Measurements from ENCODE around the gene PPP4R3B.
"Not testable (repeated sequence)": the region's sequence is repeated elsewhere in the genome, so short reads cannot be mapped to it uniquely, and the experiment has no call there.

PPP4R3B gene

DNA sequence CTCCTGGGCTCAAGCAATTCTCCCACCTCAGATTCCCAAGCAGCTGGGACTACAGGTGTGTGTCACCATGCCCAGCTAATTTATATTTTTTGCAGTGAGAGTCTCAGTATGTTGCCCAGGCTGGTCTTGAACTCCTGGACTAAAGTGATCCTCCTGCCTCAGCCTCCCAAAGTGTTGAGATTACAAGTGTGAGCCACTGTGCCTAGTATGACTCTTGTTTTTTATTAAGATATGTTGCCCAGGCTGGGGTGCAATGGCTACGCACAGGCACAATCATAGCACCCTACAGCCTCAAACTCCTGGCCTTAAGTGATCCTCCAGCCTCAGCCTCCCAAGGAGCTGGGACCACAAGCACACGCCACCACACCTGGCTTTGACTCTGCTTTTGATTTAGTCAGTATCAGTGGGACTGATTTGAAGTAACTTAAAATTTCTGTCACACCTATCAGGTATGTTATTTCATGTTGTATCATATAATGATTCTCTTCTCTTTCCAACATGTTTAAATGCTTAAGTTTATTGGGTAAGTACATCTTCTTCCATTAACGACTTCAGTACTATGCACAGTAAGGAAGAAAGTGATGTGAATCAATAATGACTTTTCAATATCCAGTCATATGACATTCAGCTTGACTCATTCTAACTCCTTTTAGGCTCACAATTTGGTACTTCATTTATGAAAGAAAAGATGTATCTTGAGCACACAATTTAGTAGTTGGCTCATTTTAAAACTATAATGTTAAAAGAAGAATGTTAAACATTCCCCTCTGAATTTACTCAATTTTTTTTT lies 6.3 kb downstream of the PPP4R3B start:
- DNase-seq (ENCODE audit: low read depth in 1 of 2, low spot score in 1 of 2), result no peak
- TF ChIP-seq JUND (IDR thresholded peaks at IDR 0.05; ENCODE audit: low read depth), result no peak
- in situ Hi-C loops (cut with HindIII; ENCODE audit: low pct_unique_long_range_greater_than_20kb, low sequenced_read_pairs), result no loop called here

DNA sequence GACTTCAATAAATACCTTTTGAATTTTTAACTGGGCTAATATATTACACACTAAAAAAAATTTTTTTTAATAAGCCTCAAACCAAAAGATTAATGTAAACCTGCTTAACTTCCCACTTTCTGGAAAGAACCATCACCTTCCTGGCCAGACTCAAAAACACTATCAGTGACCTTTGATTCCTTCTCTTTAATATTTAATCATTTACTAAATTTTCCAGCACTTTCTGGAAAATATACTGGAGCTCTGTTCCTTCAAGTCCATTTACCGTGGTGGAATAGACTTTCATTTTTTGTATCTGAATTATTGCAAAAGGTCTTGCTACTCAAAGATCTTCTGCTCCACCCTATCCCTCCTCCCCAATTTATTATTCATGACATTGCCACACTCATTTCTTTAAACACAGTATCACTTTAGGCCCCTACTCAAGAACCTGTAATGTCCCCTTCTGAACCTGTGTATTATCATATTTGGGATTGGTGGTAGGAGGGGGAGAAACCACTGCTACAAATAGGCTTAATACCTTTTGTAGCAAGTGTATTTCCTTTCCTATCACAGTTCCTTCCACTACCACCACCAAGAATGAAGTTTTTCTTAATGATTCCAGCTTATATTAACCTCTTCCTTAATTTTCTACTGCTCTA lies 7.4 kb downstream of the PPP4R3B start:
- no peak for DNase-seq (ENCODE audit: low read depth in 1 of 2, low spot score in 1 of 2)
- in situ Hi-C loops (cut with HindIII; ENCODE audit: low pct_unique_long_range_greater_than_20kb, low sequenced_read_pairs), result no loop called here
- no peak for TF ChIP-seq JUND (IDR thresholded peaks at IDR 0.05; ENCODE audit: low read depth)

DNA sequence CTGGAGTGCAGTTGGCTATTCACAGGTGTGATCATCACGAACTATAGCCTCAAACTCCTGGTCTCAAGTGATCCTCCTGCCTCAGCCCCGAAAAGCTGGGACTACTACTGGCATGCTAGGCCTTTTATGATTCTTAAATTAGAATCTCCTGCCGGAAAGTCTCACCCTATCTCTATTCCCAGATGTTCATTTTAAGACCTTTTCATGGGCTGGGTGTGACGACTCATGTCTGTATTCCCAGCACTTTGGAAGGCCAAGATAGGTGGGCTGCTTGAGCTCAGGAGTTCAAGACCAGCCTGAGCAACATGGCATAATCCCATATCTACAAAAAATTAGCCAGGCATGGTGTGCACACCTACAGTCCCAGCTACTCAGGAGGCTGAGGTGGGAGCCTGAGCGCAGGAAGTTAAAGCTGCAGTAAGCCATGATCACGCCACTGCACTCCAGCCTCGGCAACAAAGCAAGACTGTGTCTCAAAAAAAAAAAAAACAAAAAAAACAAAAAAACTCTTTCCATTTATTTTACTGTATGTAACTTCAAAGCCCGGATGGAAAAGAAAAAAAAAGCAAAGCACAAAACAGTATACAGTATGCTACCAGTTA lies 8.1 kb downstream of the PPP4R3B start:
- TF ChIP-seq JUND (IDR thresholded peaks at IDR 0.05; ENCODE audit: low read depth), result no peak
- no peak for DNase-seq (ENCODE audit: low read depth in 1 of 2, low spot score in 1 of 2)
- in situ Hi-C loops (cut with HindIII; ENCODE audit: low pct_unique_long_range_greater_than_20kb, low sequenced_read_pairs), result no loop called here

DNA sequence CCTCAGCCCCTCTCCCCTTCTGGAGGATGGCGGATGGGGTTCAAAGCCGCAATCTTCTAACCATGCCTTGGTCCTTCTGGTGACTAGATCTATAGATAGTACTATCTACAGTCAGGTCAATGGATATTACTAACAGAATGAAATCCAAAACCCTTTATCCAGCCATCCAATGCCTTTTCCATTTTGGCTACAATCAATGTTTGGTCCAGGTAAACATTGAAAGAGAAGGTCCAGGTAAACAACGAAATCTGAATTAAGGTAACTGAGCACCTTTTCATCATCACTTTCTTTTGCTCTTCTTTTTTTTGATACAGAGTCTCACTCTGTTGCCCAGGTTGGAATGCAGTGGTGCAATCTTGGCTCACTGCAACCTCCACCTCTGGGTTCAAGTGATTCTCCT lies 9.7 kb downstream of the PPP4R3B start:
- in situ Hi-C loops (cut with HindIII; ENCODE audit: low pct_unique_long_range_greater_than_20kb, low sequenced_read_pairs), result no loop called here
- TF ChIP-seq JUND (IDR thresholded peaks at IDR 0.05; ENCODE audit: low read depth), result no peak
- no peak for DNase-seq (ENCODE audit: low read depth in 1 of 2, low spot score in 1 of 2)

DNA sequence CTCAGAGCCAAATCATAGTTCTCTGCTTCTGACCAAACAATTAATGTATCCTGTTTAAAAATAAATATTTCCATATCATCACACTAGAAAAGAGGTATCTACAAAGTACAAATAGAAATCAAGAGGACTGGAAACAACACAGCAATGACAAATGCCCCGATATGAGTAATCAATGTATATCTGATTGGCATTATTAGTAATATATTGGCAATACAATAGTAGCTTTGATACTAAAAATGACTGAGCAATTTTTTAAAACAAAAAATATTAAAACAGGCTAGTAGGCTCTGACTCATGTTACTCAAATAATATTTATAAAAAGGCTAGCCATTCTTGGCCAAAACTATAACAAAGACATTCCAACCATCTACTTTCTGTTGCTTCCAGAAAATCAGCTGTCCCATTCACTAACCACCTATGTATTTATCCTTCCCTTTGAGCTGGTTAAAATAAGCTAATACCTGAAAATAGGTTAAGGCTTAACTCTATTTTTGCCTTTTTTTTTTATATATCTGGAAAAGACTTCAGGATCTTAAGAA lies 13.3 kb downstream of the PPP4R3B start:
- in situ Hi-C loops (cut with HindIII; ENCODE audit: low pct_unique_long_range_greater_than_20kb, low sequenced_read_pairs), result no loop called here
- no peak for TF ChIP-seq JUND (IDR thresholded peaks at IDR 0.05; ENCODE audit: low read depth)
- no peak for DNase-seq (ENCODE audit: low read depth in 1 of 2, low spot score in 1 of 2)

DNA sequence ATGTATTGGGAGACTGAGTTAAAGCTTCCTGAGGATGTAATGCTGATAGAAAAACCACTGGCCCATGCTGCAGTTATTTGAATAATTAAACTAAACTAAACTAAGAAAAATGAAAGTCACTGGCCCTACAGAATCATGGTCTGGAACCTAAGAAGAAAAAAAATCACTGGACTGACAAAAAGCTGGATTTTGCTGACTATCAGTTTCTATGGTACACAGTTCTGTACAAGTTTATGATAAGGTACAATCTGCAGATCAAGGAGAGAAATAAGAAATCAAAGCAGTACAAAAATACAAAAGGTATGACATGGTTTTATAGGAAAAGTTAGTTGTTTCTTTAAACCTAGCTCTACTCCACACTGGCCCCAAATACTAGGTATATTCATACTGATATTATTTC lies 15.6 kb downstream of the PPP4R3B start:
- no peak for TF ChIP-seq JUND (IDR thresholded peaks at IDR 0.05; ENCODE audit: low read depth)
- in situ Hi-C loops (cut with HindIII; ENCODE audit: low pct_unique_long_range_greater_than_20kb, low sequenced_read_pairs), result no loop called here
- no peak for DNase-seq (ENCODE audit: low read depth in 1 of 2, low spot score in 1 of 2)

DNA sequence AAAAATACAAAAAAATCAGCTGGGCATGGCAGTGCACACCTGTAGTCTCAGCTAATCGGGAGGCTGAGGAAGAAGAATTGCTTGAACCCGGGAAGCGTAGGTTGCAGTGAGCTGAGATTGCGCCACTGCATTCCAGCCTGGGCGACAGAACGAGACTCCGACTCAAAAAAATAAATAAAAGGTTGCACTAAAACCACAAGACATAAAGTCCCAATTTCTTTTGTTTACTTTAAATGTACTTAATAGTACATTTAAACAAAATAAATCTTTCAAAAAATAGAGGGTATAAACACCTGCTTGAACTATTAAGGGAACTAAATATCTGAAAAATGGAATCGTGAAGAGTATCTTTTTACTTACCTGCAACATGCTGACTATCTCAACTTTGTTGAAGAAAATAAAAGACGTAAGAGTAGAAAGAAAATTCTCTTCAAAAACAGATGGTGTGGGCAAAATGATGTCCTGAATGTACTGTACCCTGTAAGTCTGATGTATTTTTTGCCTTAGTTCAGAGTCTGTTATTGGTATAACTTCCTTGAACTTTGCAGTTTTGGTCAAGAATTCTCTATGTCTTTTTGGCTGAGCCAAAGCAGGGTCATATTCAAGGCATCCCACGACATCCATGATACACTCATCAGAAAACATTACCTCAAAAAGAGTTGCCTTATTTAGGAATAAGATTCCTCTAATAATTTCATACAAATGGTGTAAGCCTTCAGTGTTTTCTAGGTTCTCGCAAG lies 19.2 kb downstream of the PPP4R3B start:
- in situ Hi-C loops (cut with HindIII; ENCODE audit: low pct_unique_long_range_greater_than_20kb, low sequenced_read_pairs), result no loop called here
- DNase-seq (ENCODE audit: low read depth in 1 of 2, low spot score in 1 of 2), result no peak
- TF ChIP-seq JUND (IDR thresholded peaks at IDR 0.05; ENCODE audit: low read depth), result no peak

DNA sequence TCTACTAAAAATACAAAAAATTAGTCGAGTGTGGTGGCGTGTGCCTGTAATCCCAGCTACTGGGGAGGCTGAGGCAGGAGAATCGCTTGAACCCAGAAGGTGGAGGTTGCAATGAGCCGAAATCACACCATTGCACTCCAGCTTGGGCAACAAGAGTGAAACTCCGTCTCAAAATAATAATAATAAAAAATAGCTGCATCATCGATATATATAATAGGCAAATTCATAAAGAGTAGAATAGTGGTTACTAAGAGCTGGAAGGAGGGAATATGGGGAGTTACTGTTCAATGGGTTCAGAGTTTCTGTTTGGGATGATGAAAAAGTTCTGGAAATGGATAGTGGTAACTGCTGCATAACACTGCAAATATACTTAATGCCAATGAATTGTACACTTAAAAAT lies 20.6 kb downstream of the PPP4R3B start:
- in situ Hi-C loops (cut with HindIII; ENCODE audit: low pct_unique_long_range_greater_than_20kb, low sequenced_read_pairs); DNase-seq (ENCODE audit: low read depth in 1 of 2, low spot score in 1 of 2): not testable (repeated sequence)

DNA sequence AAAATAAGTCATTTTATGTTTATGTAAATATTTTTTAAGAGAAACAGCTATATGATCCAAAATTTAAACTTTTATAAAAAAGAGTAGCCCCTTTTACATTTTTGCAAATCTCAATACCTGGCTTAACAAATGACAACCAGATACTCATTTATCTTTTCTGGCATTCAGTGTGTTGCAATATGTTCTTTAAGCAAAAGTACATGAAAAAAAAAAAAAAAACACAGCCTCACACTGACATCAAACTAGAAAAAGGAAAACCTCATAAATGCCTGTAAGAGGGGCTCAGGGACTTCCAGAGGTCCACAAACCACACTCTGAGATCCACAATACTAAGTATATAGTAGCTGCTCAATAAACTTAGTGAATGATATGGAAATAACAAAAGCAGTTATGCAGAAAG lies 21.9 kb downstream of the PPP4R3B start:
- no peak for DNase-seq (ENCODE audit: low read depth in 1 of 2, low spot score in 1 of 2)
- TF ChIP-seq JUND (IDR thresholded peaks at IDR 0.05; ENCODE audit: low read depth), result no peak
- in situ Hi-C loops (cut with HindIII; ENCODE audit: low pct_unique_long_range_greater_than_20kb, low sequenced_read_pairs), result no loop called here

DNA sequence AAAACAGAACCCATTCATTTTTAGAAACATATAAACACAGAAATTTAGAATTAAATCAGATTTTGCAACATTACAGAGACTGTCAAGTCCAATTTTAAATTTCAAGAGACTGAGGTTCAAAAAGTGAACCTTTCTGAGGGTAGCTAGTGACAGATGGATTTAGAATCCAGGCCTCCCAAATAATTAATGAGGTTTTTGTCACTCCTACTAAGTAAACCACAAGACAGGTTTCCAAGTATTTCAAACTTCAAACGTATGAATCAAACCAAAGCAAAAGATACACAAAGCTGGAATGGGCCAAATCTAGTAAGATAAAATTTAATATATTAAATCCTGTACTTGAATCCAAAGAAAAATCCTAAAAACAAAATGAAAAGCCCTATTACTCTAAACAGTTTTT lies 25.3 kb downstream of the PPP4R3B start:
- no peak for TF ChIP-seq JUND (IDR thresholded peaks at IDR 0.05; ENCODE audit: low read depth)
- DNase-seq (ENCODE audit: low read depth in 1 of 2, low spot score in 1 of 2), result no peak
- in situ Hi-C loops (cut with HindIII; ENCODE audit: low pct_unique_long_range_greater_than_20kb, low sequenced_read_pairs), result no loop called here

DNA sequence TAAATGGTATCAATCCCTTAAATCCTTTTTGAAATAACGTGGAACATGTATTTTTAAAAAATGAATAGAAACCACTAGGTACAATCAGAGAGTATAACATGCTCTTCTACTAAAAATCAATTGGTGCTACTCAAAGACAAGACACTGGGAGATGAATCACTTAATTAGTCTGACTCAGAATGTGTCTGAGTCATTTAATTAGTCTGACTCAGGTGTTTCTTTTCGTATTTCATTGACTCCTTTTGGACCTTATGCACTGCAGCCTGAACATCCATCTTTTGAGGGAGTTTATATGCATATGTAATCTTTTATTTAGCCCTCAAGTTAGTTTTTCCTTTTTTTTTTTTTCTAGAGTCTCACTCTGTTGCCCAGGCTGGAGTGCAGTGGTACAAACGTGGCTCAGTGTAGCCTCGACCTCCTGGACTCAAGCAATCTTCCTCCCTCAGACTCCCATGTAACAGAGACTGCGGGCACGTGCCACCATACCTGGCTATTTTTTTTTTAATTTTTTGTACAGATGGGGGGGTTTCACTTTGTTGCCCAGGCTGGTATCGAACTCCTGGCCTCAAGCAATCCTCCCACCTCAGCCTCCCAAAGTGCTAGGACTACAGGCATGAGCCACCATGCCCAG lies 26.5 kb downstream of the PPP4R3B start:
- TF ChIP-seq JUND (IDR thresholded peaks at IDR 0.05; ENCODE audit: low read depth), result no peak
- DNase-seq (ENCODE audit: low read depth in 1 of 2, low spot score in 1 of 2), result no peak
- in situ Hi-C loops (cut with HindIII; ENCODE audit: low pct_unique_long_range_greater_than_20kb, low sequenced_read_pairs), result no loop called here

DNA sequence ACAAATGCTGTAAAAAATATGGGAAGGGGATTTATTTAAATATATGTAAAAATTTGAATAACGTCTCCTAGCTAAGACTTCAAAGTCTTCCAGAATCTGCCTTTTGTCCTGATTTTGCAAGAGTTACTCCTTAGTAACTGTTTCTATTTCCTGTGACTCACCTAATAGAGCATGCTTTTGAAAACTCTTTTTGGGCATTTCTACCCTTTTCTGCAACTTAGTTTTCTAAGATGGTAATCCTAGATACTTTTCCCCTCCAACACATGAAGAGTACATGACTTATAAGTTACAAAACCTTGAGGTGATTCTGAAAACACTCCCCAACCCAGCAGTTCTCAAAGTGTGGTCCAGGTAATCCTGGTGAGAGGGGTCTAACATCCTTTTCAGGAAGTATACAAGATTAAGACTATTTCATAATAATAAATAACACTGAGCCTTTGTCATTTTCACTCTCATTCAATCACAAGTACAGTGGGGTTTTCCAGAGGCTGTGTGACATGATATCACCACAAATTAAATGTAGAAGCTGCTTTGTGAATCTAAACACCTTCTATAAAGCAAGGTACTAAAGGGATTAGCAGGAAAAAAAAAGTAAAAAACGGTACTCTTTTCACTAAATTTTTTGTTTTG lies 31.9 kb downstream of the PPP4R3B start:
- in situ Hi-C loops (cut with HindIII; ENCODE audit: low pct_unique_long_range_greater_than_20kb, low sequenced_read_pairs), result no loop called here
- DNase-seq (ENCODE audit: low read depth in 1 of 2, low spot score in 1 of 2), result no peak
- no peak for TF ChIP-seq JUND (IDR thresholded peaks at IDR 0.05; ENCODE audit: low read depth)

Data from T47D (cell line).